Measurements from ENCODE around the gene FILIP1L.

Gene FILIP1L

GRCh38 chr3:99915906-99916432, 198.3 kb downstream of the FILIP1L start:
- no peak for DNase-seq

GRCh38 chr3:99911433-99911832, 202.9 kb downstream of the FILIP1L start:
- DNase-seq, result no peak

DNA sequence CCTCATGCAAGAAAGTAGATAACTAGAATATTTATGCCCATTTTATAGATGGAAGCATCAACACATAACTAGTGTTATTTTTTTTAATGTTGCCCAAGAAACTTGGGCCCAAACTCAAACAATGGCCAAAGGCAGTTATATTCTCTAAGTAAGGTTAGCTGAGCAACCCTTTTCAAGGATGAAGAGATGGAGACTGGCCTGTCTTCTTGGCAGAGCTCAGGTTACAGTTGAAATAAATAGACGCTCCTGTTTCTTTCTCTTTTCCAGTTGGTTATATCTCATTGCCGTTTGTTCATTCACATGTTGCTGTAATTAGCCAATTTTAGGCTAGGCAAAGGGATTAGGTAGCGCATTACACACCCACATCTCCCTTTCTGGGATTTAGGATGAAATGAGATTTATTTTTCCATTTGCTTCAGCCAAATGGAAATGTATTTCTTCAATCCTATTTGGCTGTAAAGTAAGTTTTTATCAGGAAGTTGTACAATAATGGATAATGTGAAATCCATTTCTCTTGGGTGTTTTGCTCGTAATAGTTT, 203.5 kb downstream of the FILIP1L start:
- no peak for DNase-seq

DNA sequence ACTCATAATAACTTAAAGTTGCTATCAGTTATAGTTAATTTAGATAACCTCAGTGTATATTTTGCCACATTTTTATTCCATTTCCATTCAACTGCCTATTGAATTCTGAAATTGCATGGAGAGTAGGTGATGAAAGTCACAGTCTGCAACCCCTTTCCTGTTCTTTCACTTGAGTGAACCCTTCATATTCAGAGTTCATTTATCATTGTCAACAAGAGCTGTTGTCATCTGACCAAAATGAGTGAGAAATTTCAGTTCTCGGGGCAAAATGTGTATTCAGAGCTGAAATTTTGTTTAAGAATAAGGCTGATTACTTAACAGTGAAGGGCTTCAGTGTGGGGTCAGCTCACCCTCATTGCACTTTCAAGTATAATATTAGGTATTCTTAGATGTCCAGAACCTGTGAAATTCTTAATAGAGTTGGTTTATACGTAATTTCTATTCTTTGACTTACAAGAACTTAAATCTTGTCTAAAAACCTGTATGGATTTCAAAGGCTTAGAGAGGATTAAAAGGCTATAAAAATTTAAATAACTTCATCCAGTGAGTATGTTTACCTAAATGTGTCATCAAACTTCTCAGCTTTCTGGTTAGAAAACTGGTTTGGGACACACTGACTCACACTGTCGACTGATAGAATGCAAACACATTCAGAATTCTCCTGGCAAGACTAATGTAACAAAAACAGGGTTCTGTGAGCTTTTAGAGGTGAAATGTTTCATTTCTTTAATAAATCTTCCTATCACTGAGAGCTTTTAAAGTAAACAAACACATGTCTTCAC, 204.4 kb downstream of the FILIP1L start:
- DNase-seq, result no peak

GRCh38 chr3:99907959-99908544, 206.2 kb downstream of the FILIP1L start:
- DNase-seq, result no peak

GRCh38 chr3:99903869-99904268, 210.4 kb downstream of the FILIP1L start:
- no peak for DNase-seq

GRCh38 chr3:99902091-99902490, 212.2 kb downstream of the FILIP1L start:
- no peak for DNase-seq

GRCh38 chr3:99901200-99901926, 212.9 kb downstream of the FILIP1L start:
- DNase-seq, result peak; percentile 29

- DNase-seq, result no peak
Observed at GRCh38 chr3:99900248-99900647, 214.1 kb downstream of the FILIP1L start.

DNA sequence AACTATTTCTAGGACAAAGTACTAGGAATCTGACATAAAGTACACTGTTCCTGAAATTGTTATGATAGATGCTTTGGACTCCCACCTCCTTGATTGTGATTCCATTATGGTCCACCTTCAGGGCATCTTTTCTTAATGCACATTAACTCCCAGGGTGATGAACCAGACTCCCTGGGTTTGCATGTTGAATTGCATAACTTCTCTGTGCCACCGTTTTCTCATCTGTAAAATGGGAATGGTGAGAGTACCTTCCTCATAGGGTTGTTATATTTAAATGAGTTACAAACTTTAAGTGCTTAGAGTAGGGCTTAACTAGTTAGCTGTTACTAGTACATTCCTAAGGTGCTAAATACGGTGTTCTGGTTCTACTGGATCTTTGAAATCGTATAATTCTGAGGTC, 214.7 kb downstream of the FILIP1L start:
- no peak for DNase-seq

GRCh38 chr3:99896482-99896881, 217.8 kb downstream of the FILIP1L start:
- DNase-seq, result no peak

- DNase-seq, result no peak
Observed at GRCh38 chr3:99895703-99896441, 218.4 kb downstream of the FILIP1L start.

DNA sequence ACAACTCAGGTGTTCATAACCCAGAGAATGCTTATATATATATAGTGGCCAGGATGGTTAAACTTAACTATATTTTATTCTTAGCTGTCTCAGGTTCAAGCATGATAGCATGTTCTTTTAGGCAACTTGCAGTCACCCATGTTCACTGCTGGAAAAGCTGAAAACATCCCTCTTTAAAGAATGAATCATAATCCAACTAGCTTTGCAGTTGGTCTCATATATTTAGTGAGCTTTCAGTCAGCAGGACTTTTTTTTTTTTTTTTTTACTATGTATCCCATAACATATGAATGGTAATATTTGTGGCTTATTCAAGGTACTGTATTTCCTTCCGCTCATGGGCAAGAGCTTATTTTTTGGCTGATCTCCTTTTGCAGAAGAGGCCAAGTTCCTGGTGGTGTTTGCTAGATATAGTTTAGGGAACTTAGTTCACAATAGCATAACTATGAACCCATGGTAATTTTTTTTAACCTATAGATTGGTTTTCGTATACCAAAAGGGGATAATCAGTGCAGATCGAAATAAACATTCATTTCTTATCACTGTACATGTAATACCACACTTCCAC, 219.1 kb downstream of the FILIP1L start:
- no peak for DNase-seq

- no peak for DNase-seq
Observed at GRCh38 chr3:99892332-99892731, 222.0 kb downstream of the FILIP1L start.

- DNase-seq, result no peak
Observed at GRCh38 chr3:99891610-99892285, 222.6 kb downstream of the FILIP1L start.

DNA sequence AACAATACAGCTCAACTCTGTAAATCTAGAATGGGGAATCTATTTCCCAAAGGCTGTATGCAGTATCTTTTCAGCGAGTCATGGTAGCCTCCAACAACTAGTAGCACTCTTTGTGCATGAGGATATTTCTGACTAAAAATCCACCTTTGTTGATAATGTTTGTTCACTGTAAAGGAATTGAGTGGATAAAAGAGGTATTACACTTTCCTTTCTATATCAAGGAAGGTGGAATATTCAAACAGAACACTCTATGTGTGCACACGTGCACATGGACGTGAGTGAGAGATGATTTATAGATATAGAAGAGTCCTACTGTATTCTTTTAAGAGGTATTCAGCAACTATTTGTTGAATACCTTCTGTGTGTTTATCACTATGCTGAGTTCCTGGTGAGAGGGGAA, 228.4 kb downstream of the FILIP1L start:
- no peak for DNase-seq

- DNase-seq, result no peak
Observed at GRCh38 chr3:99885085-99885484, 229.2 kb downstream of the FILIP1L start.

DNA sequence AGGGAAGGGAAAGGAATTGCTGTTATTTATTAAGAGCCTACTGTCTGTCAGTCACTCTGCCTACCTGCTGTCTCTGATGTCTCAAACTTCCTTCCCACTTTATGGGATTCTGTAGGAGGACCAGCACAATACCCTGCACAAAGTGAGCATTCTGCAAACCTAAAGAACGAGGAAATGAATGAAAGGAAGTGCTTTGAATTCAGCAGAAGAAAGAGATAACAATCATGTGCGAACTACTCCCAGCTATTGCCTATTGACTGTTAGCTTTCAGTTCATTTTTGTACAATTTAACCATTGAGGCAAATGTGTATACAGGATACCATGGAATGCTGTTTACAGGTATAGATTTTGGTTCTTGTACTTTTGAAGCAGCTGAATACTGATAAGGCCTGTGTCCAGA, 229.8 kb downstream of the FILIP1L start:
- DNase-seq, result no peak

DNA sequence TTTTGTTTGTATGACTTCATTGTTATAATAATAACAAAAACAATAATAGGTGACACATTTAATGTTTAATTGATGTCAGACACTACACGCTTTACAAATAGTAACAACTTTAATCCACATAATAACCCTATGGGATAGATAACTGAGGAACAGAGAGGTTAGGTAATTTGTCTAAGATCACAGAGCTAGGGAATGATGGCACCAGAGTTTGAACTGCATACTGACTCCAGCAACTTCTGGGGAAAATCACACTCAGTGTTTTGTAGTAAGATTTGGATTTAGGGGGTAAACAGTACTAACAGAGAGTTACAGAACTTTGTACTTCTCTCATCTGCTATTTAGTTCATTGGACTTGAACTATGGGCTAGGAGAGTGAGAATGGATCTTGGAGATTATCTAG, 230.6 kb downstream of the FILIP1L start:
- no peak for DNase-seq

- no peak for DNase-seq
Observed at GRCh38 chr3:99883138-99883461, 231.2 kb downstream of the FILIP1L start.

GRCh38 chr3:99882436-99883137, 231.7 kb downstream of the FILIP1L start:
- DNase-seq, result no peak

All from activated CD4-positive, alpha-beta T cell treated with anti-CD3 and anti-CD28 coated beads, Interleukin-10, Interleukin-2, amounts not matched to agents 100 ng/mL and 50 ng/mL, durations not matched to agents 16 hours and 8 hours (primary cell).